Epithelial cell of esophagus (primary cell): ENCODE data around the gene TSPAN18.
A peak's percentile ranks its signal among the peaks of the same experiment; 100 is the strongest.

Source experiments
- DNase-seq: peaks from one replicate; pipeline ENCODE4 v3.0.0; 2010; ENCODE audit warnings: low read depth
- H3K4me3 ChIP-seq: 2 replicates; pipeline ENCODE4 v1.5.1; 2011; ENCODE audit warnings: mild to moderate bottlenecking, low read length, control low read depth
- CTCF ChIP-seq: IDR thresholded peaks from 2 replicates; pipeline ENCODE4 v1.5.1; 2011; ENCODE audit warnings: low read depth, mild to moderate bottlenecking, low read length, control low read depth, inconsistent platforms; ENCODE audit not compliant: insufficient read depth; ENCODE audit errors: missing control alignments

TSPAN18 gene

GRCh38 chr11:44766972-44767278 lies 40.2 kb downstream of the TSPAN18 start:
- no peak overlapping the region for H3K4me3 ChIP-seq
- no peak for DNase-seq
- TF ChIP-seq CTCF, result no peak

GRCh38 chr11:44767421-44767820 lies 40.7 kb downstream of the TSPAN18 start:
- no peak for DNase-seq
- no peak overlapping the region for H3K4me3 ChIP-seq
- TF ChIP-seq CTCF, result no peak

GRCh38 chr11:44770401-44770800 lies 43.6 kb downstream of the TSPAN18 start:
- H3K4me3 ChIP-seq, result no peak overlapping the region
- TF ChIP-seq CTCF, result no peak
- DNase-seq, result no peak

- H3K4me3 ChIP-seq, result no peak overlapping the region
- no peak for TF ChIP-seq CTCF
- no peak for DNase-seq
Observed at GRCh38 chr11:44771252-44771734, 44.5 kb downstream of the TSPAN18 start.

GRCh38 chr11:44771841-44772240 lies 45.1 kb downstream of the TSPAN18 start:
- no peak for TF ChIP-seq CTCF
- no peak overlapping the region for H3K4me3 ChIP-seq
- DNase-seq, result peak; percentile 15

GRCh38 chr11:44773351-44773965 lies 46.7 kb downstream of the TSPAN18 start:
- no peak for DNase-seq
- TF ChIP-seq CTCF, result no peak
- no peak overlapping the region for H3K4me3 ChIP-seq

- no peak for TF ChIP-seq CTCF
- H3K4me3 ChIP-seq, result no peak overlapping the region
- DNase-seq, result no peak
Observed at GRCh38 chr11:44774108-44774507, 47.3 kb downstream of the TSPAN18 start.
